HepG2 (cell line): ENCODE measurements around the gene RTN4RL2. TPM values are rescaled to one million over a fixed set of nuclear protein-coding genes. Genes with fewer than 3 reads are reported as not detected.
A peak's percentile ranks its signal among the peaks of the same experiment; 100 is the strongest.

Experiments
- CERS6 ChIP-seq: sonication (generic); formaldehyde crosslinking; IDR thresholded peaks from 2 replicates; pipeline ENCODE4 v1.5.0; 2020; ENCODE audit warnings: missing genetic modification reagents
- EHMT2 ChIP-seq: fragments of 200-600 bp; sonication (generic); IDR thresholded peaks from 2 replicates; pipeline ENCODE4 v1.7.0; 2017; ENCODE audit warnings: antibody characterized with exemption, low read depth, low read length, borderline replicate concordance
- EP300 ChIP-seq, 3 experiments: sonication (generic) in 1 of 3; formaldehyde crosslinking in 1 of 3; IDR thresholded peaks; 2 replicates each; pipeline versions ENCODE4 v1.5.1 to v1.6.1; 2011 to 2020; ENCODE audit warnings: low read depth in 2 of 3, low read length in 2 of 3, borderline replicate concordance in 1 of 3, improper control_type of control experiment in 1 of 3, mild to moderate bottlenecking in 1 of 3, missing genetic modification reagents in 1 of 3, moderate library complexity in 1 of 3
- FUBP1 ChIP-seq: sonication (generic); formaldehyde crosslinking; IDR thresholded peaks from 2 replicates; pipeline ENCODE4 v1.5.1; 2020; ENCODE audit warnings: missing genetic modification reagents, mild to moderate bottlenecking, borderline replicate concordance
- GATAD2A ChIP-seq: IDR thresholded peaks from 2 replicates; pipeline ENCODE4 v1.6.1; 2016
- MAFK ChIP-seq, 2 experiments: IDR thresholded peaks in 1 of 2; conservative IDR thresholded peaks in 1 of 2; 2 replicates each; pipeline ENCODE4 v1.6.1; 2011; ENCODE audit warnings: improper control_type of control experiment in 2 of 2, low read length in 2 of 2
- NFE2L1 ChIP-seq: sonication (generic); formaldehyde crosslinking; IDR thresholded peaks from 2 replicates; pipeline ENCODE4 v1.4.0; 2020; ENCODE audit warnings: missing genetic modification reagents, mild to moderate bottlenecking, borderline replicate concordance
- NKX3-1 ChIP-seq: sonication (generic); formaldehyde crosslinking; IDR thresholded peaks from 2 replicates; pipeline ENCODE4 v1.5.0; 2020; ENCODE audit warnings: missing genetic modification reagents
- PPARG ChIP-seq: conservative IDR thresholded peaks from 2 replicates; pipeline ENCODE4 v1.6.1; 2016; ENCODE audit warnings: missing biosample characterization, missing genetic modification reagents
- SAP130 ChIP-seq: IDR thresholded peaks from 2 replicates; pipeline ENCODE4 v1.6.1; 2016; ENCODE audit warnings: low read depth
- SMAD1 ChIP-seq: sonication (generic); formaldehyde crosslinking; IDR thresholded peaks from 2 replicates; pipeline ENCODE4 v1.4.0; 2020; ENCODE audit warnings: missing genetic modification reagents, low read depth, mild to moderate bottlenecking, borderline replicate concordance
- SMC3 ChIP-seq: IDR thresholded peaks from 2 replicates; pipeline ENCODE4 v1.6.1; 2011; ENCODE audit warnings: low read length, improper control_type of control experiment
- ZKSCAN8 ChIP-seq: IDR thresholded peaks from 2 replicates; pipeline ENCODE4 v1.6.1; 2016; ENCODE audit warnings: borderline replicate concordance, missing genetic modification reagents, missing compliant biosample characterization
- ZNF275 ChIP-seq: sonication (generic); formaldehyde crosslinking; IDR thresholded peaks from 2 replicates; pipeline ENCODE4 v1.8.0; 2022; ENCODE audit warnings: missing genetic modification reagents, mild to moderate bottlenecking, inconsistent platforms, borderline replicate concordance
- ZNF546 ChIP-seq: sonication (generic); formaldehyde crosslinking; conservative IDR thresholded peaks from 2 replicates; pipeline ENCODE4 v1.8.1; 2023; ENCODE audit warnings: mild to moderate bottlenecking, missing genetic modification reagents
- ZNF564 ChIP-seq: sonication (generic); formaldehyde crosslinking; IDR thresholded peaks from 2 replicates; pipeline ENCODE4 v1.8.1; 2023; ENCODE audit warnings: mild to moderate bottlenecking, missing genetic modification reagents
- ZNF644 ChIP-seq: IDR thresholded peaks from 2 replicates; pipeline ENCODE4 v1.6.1; 2016; ENCODE audit warnings: low read depth
- ZNF788 ChIP-seq: sonication (generic); formaldehyde crosslinking; IDR thresholded peaks from 2 replicates; pipeline ENCODE4 v1.5.0; 2020; ENCODE audit warnings: mild to moderate bottlenecking, missing genetic modification reagents, borderline replicate concordance
- ZZZ3 ChIP-seq: sonication (generic); formaldehyde crosslinking; IDR thresholded peaks from 2 replicates; pipeline ENCODE4 v1.4.0; 2020; ENCODE audit warnings: missing genetic modification reagents, mild to moderate bottlenecking, borderline replicate concordance
- polyA plus RNA-seq, 8 experiments: library from polyadenylated mRNA; depleted of rRNA in 3 of 8; stranded (reverse) in 7 of 8; unstranded in 1 of 8; fragments of >200 nt; fragmentation: Illumina TruSeq in 4 of 8; extraction: Trizol in 4 of 8; gene quantifications; 2 replicates each; pipeline versions ENCODE4 v1.2.1 to v1.2.3, GENCODE V29; 2011 to 2016; ENCODE audit warnings: low read depth in 4 of 8, missing spikeins in 1 of 8, mixed read lengths in 1 of 8; ENCODE audit not compliant: insufficient read depth in 1 of 8
- total RNA-seq, 5 experiments: library from RNA; depleted of rRNA; stranded (reverse); fragments of >200 nt; fragmentation: Illumina TruSeq; extraction: Trizol; gene quantifications; 2 replicates each; pipeline ENCODE4 v1.2.3, GENCODE V29; 2016; ENCODE audit warnings: low read depth in 1 of 5
- TF ChIP-seq, protein P1 (sequence below): sonication (generic); formaldehyde crosslinking; IDR thresholded peaks from 2 replicates; pipeline ENCODE4 v1.4.0; 2020; ENCODE audit warnings: missing genetic modification reagents, borderline replicate concordance
- TF ChIP-seq, protein P2 (sequence below): sonication (generic); formaldehyde crosslinking; IDR thresholded peaks from 2 replicates; pipeline ENCODE4 v1.8.0; 2022; ENCODE audit warnings: mild to moderate bottlenecking, missing genetic modification reagents

RTN4RL2 gene
- total and polyA plus RNA-seq, 2 of the 13 experiments (the other 11 are each of a cell fraction or from before 2014, with no cell fraction given), result 1.3 to 4.3 TPM

DNA sequence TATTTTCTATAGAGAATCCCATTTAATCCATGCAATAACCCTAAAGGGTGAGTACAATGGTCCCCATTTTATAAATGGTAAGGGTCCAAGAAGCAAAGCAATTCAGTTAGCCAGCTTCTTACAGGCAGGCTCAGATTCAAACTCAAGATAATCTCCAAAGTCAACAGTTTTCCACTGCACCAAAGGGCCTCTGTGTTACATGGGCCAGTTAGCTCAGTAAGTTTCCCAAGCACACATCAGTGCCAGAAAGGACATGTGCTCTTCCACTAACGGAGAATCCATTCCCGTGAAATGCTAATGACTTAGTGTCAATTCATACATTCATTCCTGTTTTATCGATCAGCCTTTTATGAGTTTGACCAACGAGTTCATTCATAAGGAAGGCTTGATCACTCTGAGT lies 44.2 kb downstream of the RTN4RL2 start (continued):
- TF ChIP-seq ZNF275 (CRISPR knock-in tag) (no peak), SAP130 (CRISPR knock-in tag) (peak; percentile 24; the same call in 1 of the 2 replicates), EP300 (IDR thresholded peaks at IDR 0.05; ENCODE audit: low read depth in 2 of 2, low read length in 2 of 2) (0 out of 4 replicates have a peak, but pooled peaks of 1 of the 2 experiments have one; percentile 16), EP300 (CRISPR knock-in tag; IDR thresholded peaks at IDR 0.05; ENCODE audit: borderline replicate concordance) (no peak), ZNF564 (CRISPR knock-in tag) (no peak), NFE2L1 (CRISPR knock-in tag) (no peak), ZNF644 (CRISPR knock-in tag) (peak; percentile 67; the same call in 1 of the 2 replicates), ZNF546 (CRISPR knock-in tag) (no peak), EHMT2 (no peak), NKX3-1 (CRISPR knock-in tag) (no peak), PPARG (CRISPR knock-in tag) (no peak), ZZZ3 (no peak), ZNF788 (CRISPR knock-in tag) (no peak), GATAD2A (CRISPR knock-in tag) (peak; percentile 60), FUBP1 (no peak), MAFK (conservative IDR thresholded peaks at IDR 0.05 in 1 of 2, IDR thresholded peaks at IDR 0.05 in 1 of 2; ENCODE audit: low read length in 2 of 2) (0 out of 4 replicates have a peak, but pooled peaks of 1 of the 2 experiments have one; percentile 0), SMAD1 (CRISPR knock-in tag) (no peak), ZKSCAN8 (CRISPR knock-in tag) (no peak), SMC3 (no peak), CERS6 (CRISPR knock-in tag) (no peak)
- TF ChIP-seq, protein P1, sequence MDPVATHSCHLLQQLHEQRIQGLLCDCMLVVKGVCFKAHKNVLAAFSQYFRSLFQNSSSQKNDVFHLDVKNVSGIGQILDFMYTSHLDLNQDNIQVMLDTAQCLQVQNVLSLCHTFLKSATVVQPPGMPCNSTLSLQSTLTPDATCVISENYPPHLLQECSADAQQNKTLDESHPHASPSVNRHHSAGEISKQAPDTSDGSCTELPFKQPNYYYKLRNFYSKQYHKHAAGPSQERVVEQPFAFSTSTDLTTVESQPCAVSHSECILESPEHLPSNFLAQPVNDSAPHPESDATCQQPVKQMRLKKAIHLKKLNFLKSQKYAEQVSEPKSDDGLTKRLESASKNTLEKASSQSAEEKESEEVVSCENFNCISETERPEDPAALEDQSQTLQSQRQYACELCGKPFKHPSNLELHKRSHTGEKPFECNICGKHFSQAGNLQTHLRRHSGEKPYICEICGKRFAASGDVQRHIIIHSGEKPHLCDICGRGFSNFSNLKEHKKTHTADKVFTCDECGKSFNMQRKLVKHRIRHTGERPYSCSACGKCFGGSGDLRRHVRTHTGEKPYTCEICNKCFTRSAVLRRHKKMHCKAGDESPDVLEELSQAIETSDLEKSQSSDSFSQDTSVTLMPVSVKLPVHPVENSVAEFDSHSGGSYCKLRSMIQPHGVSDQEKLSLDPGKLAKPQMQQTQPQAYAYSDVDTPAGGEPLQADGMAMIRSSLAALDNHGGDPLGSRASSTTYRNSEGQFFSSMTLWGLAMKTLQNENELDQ (CRISPR knock-in tag), result no peak
- TF ChIP-seq, protein P2, sequence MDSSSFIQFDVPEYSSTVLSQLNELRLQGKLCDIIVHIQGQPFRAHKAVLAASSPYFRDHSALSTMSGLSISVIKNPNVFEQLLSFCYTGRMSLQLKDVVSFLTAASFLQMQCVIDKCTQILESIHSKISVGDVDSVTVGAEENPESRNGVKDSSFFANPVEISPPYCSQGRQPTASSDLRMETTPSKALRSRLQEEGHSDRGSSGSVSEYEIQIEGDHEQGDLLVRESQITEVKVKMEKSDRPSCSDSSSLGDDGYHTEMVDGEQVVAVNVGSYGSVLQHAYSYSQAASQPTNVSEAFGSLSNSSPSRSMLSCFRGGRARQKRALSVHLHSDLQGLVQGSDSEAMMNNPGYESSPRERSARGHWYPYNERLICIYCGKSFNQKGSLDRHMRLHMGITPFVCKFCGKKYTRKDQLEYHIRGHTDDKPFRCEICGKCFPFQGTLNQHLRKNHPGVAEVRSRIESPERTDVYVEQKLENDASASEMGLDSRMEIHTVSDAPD, result no peak
